Subcutaneous abdominal adipose tissue (tissue), 5 donors: ENCODE data around the gene SLC29A3.

Experiments
- H3K27ac ChIP-seq: one replicate; pipeline ENCODE4 v1.7.0; 2013; ENCODE audit warnings: low read depth, mild to moderate bottlenecking, inconsistent platforms, low read length, moderate library complexity
- H3K27me3 ChIP-seq, 5 donors: one replicate each; pipeline ENCODE4 v1.7.0; 2013; ENCODE audit warnings: low read length in 5 of 5, inconsistent platforms in 1 of 5; ENCODE audit not compliant: control insufficient read depth in 5 of 5, insufficient read depth in 4 of 5
- H3K36me3 ChIP-seq, 5 donors: one replicate each; pipeline ENCODE4 v1.7.0; 2013; ENCODE audit warnings: low read length in 5 of 5; ENCODE audit not compliant: control insufficient read depth in 5 of 5, insufficient read depth in 5 of 5
- H3K4me1 ChIP-seq, 5 donors: one replicate each; pipeline ENCODE4 v1.7.0; 2013; ENCODE audit warnings: low read length in 5 of 5, mild to moderate bottlenecking in 3 of 5, moderate library complexity in 1 of 5; ENCODE audit not compliant: control insufficient read depth in 5 of 5, insufficient read depth in 5 of 5
- H3K4me3 ChIP-seq, 5 donors: one replicate each; pipeline ENCODE4 v1.7.0; 2013; ENCODE audit warnings: low read length in 5 of 5, low read depth in 1 of 5
- H3K9ac ChIP-seq, 5 donors: one replicate each; pipeline ENCODE4 v1.7.0; 2013; ENCODE audit warnings: low read length in 5 of 5, mild to moderate bottlenecking in 4 of 5, moderate library complexity in 3 of 5
- H3K9me3 ChIP-seq, 5 donors: one replicate each; pipeline ENCODE4 v1.7.0; 2013; ENCODE audit warnings: low read length in 5 of 5; ENCODE audit not compliant: control insufficient read depth in 5 of 5
- donor health status: healthy.
- donor health status: healthy.
- donor health status: healthy.
- donor health status: healthy.
- donor health status: healthy.

Gene SLC29A3

GRCh38 chr10:71342573-71343391, 23.7 kb downstream of the SLC29A3 start:
- peaks cover 0 to 25% (median 10%) of the 10 kb centered on the region in 5 donors for H3K4me1 ChIP-seq
- H3K27me3 ChIP-seq: no peaks in the 10 kb centered on the region
- no peak overlapping the region for H3K9ac ChIP-seq
- no peak overlapping the region for H3K4me3 ChIP-seq
- peaks cover 0 to 21% (median 12%) of the 10 kb centered on the region in 5 donors for H3K36me3 ChIP-seq
- no peaks in the 10 kb centered on the region for H3K9me3 ChIP-seq
- no peak overlapping the region for H3K27ac ChIP-seq

- Histone ChIP-seq H3K9ac (no peak overlapping the region), H3K9me3 (no peaks in the 10 kb centered on the region), H3K4me3 (no peak overlapping the region), H3K27me3 (no peaks in the 10 kb centered on the region), H3K36me3 (peaks cover 0 to 23% (median 12%) of the 10 kb centered on the region in 5 donors), H3K4me1 (peaks cover 0 to 25% (median 10%) of the 10 kb centered on the region in 5 donors), H3K27ac (no peak overlapping the region)
Measured at GRCh38 chr10:71343392-71343773, 24.3 kb downstream of the SLC29A3 start.

GRCh38 chr10:71344154-71344925, 25.3 kb downstream of the SLC29A3 start:
- Histone ChIP-seq H3K9me3 (no peaks in the 10 kb centered on the region), H3K9ac (no peak overlapping the region), H3K4me1 (peaks cover 0 to 25% (median 10%) of the 10 kb centered on the region in 5 donors), H3K27me3 (no peaks in the 10 kb centered on the region), H3K36me3 (peaks cover 0 to 16% (median 5%) of the 10 kb centered on the region in 5 donors), H3K27ac (no peak overlapping the region), H3K4me3 (no peak overlapping the region)

GRCh38 chr10:71344993-71345480, 26.0 kb downstream of the SLC29A3 start:
- Histone ChIP-seq H3K4me1 (peaks cover 0 to 25% (median 10%) of the 10 kb centered on the region in 5 donors), H3K27me3 (no peaks in the 10 kb centered on the region), H3K36me3 (peaks cover 0 to 17% (median 5%) of the 10 kb centered on the region in 5 donors), H3K9ac (peak overlapping the region in 1 of 5 donors; percentile 12), H3K9me3 (no peaks in the 10 kb centered on the region), H3K4me3 (no peak overlapping the region), H3K27ac (no peak overlapping the region)

- Histone ChIP-seq H3K9ac (no peak overlapping the region), H3K9me3 (no peaks in the 10 kb centered on the region), H3K27ac (no peak overlapping the region), H3K27me3 (no peaks in the 10 kb centered on the region), H3K4me3 (no peak overlapping the region), H3K36me3 (peaks cover 0 to 17% (median 2%) of the 10 kb centered on the region in 5 donors), H3K4me1 (peaks cover 0 to 25% (median 10%) of the 10 kb centered on the region in 5 donors)
Measured at GRCh38 chr10:71345694-71346093, 26.6 kb downstream of the SLC29A3 start.

- Histone ChIP-seq H3K4me3 (no peak overlapping the region), H3K27ac (no peak overlapping the region), H3K9ac (no peak overlapping the region), H3K4me1 (peaks cover 0 to 30% (median 10%) of the 10 kb centered on the region in 5 donors), H3K27me3 (no peaks in the 10 kb centered on the region), H3K36me3 (peaks cover 0 to 17% (median 0%) of the 10 kb centered on the region in 5 donors), H3K9me3 (no peaks in the 10 kb centered on the region)
Measured at GRCh38 chr10:71346731-71347130, 27.7 kb downstream of the SLC29A3 start.

GRCh38 chr10:71347587-71348395, 28.7 kb downstream of the SLC29A3 start:
- Histone ChIP-seq H3K9me3 (no peaks in the 10 kb centered on the region), H3K27ac (no peak overlapping the region), H3K4me3 (no peak overlapping the region), H3K4me1 (peaks cover 0 to 30% (median 13%) of the 10 kb centered on the region in 5 donors), H3K9ac (no peak overlapping the region), H3K27me3 (no peaks in the 10 kb centered on the region), H3K36me3 (peaks cover 0 to 24% (median 0%) of the 10 kb centered on the region in 5 donors)

GRCh38 chr10:71348850-71349249, 29.8 kb downstream of the SLC29A3 start:
- Histone ChIP-seq H3K27me3 (no peaks in the 10 kb centered on the region), H3K4me1 (peaks cover 0 to 21% (median 8%) of the 10 kb centered on the region in 5 donors), H3K4me3 (no peak overlapping the region), H3K36me3 (peaks cover 0 to 29% (median 0%) of the 10 kb centered on the region in 5 donors), H3K9me3 (no peaks in the 10 kb centered on the region), H3K27ac (no peak overlapping the region), H3K9ac (no peak overlapping the region)

GRCh38 chr10:71349406-71349805, 30.3 kb downstream of the SLC29A3 start:
- no peak overlapping the region for H3K27ac ChIP-seq
- H3K9ac ChIP-seq: no peak overlapping the region
- peaks cover 0 to 15% (median 4%) of the 10 kb centered on the region in 5 donors for H3K4me1 ChIP-seq
- no peaks in the 10 kb centered on the region for H3K27me3 ChIP-seq
- H3K9me3 ChIP-seq: no peaks in the 10 kb centered on the region
- H3K36me3 ChIP-seq: peaks cover 0 to 31% (median under 1%) of the 10 kb centered on the region in 5 donors
- H3K4me3 ChIP-seq: no peak overlapping the region
